Heart right ventricle (tissue), 16 donors: ENCODE results near the gene POU6F2. TPM values are rescaled to one million over a fixed set of nuclear protein-coding genes. Genes with fewer than 3 reads are reported as not detected.

ENCODE experiments used
- ATAC-seq, 8 donors: fragments of 200-7000 bp; cut with Tn5 transposase; one replicate each; pipeline ENCODE4 v1.9.1; 2020; ENCODE audit warnings: mild to moderate bottlenecking in 8 of 8, moderate library complexity in 8 of 8, moderate number of reproducible peaks in 1 of 8
- DNase-seq, 2 donors: peaks; one replicate each; pipeline ENCODE4 v3.0.0-alpha.2; 2020
- H3K27ac ChIP-seq, 10 donors: fragments of 200-600 bp; sonication (generic) in 2 of 10; one replicate each; pipeline versions ENCODE4 v1.5.0 to v1.8.0; 2020 to 2022; ENCODE audit warnings: mild to moderate bottlenecking in 3 of 10
- H3K27me3 ChIP-seq, 7 donors: fragments of 200-600 bp; one replicate each; pipeline ENCODE4 v1.8.0; 2021 to 2022; ENCODE audit warnings: mild to moderate bottlenecking in 2 of 7
- H3K36me3 ChIP-seq, 9 donors: fragments of 200-600 bp; sonication (generic) in 1 of 9; one replicate each; pipeline versions ENCODE4 v1.5.0 to v1.8.0; 2020 to 2022; ENCODE audit warnings: mild to moderate bottlenecking in 2 of 9
- H3K4me1 ChIP-seq, 9 donors: fragments of 200-600 bp; sonication (generic) in 1 of 9; one replicate each; pipeline versions ENCODE4 v1.5.0 to v1.8.0; 2020 to 2022; ENCODE audit warnings: mild to moderate bottlenecking in 4 of 9
- H3K4me3 ChIP-seq, 10 donors: fragments of 200-600 bp; sonication (generic) in 2 of 10; one replicate each; pipeline versions ENCODE4 v1.5.0 to v1.8.0; 2020 to 2022; ENCODE audit warnings: mild to moderate bottlenecking in 7 of 10, moderate library complexity in 2 of 10
- H3K9me3 ChIP-seq, 11 donors: fragments of 200-600 bp in 10 of 11; sonication (generic) in 2 of 11; one replicate each; pipeline versions ENCODE4 v1.5.0 to v1.8.0; 2013 to 2022; ENCODE audit warnings: mild to moderate bottlenecking in 2 of 11, control low read depth in 1 of 11, moderate library complexity in 1 of 11
- WGBS, 2 donors: extraction: QIAGEN DNeasy Blood & Tissue Kit; methylation state at CpG; one replicate each; pipeline ENCODE4 v1.1.7; 2013; ENCODE audit warnings: inconsistent platforms in 1 of 2; 5-methylcytosine and 5-hydroxymethylcytosine counted together
- intact Hi-C, 10 donors: fragments of 100-400 bp; cut with DNase I; formaldehyde crosslinking; loops; one replicate each; pipeline versions ENCODE4 v1.11.1 to v1.14.2; 2022
- polyA plus RNA-seq, 2 donors: library from polyadenylated mRNA; stranded (reverse); fragments of 200-250 nt; gene quantifications; one replicate each; pipeline ENCODE4 v1.2.3, GENCODE V29; 2013
- total RNA-seq, 10 donors: library from RNA; stranded (reverse); fragmentation: NEBNext Ultra II Directional in 3 of 10; extraction: Animal tissue kit (Norgen Biotek cat#: 25700) in 3 of 10; gene quantifications; one replicate each; pipeline versions ENCODE4 v1.2.1 to v1.2.4, GENCODE V29; 2021 to 2023
- TF ChIP-seq, protein P1 (sequence below), 9 donors: fragments of 200-600 bp; sonication (generic) in 2 of 9; IDR thresholded peaks; one replicate each; pipeline versions ENCODE4 v1.5.0 to v1.8.0; 2021 to 2022; ENCODE audit warnings: antibody characterized with exemption in 9 of 9, mild to moderate bottlenecking in 5 of 9, moderate library complexity in 1 of 9
- donor health status: Arrhythmogenic right ventricular cardiomyopathy.
- donor health status: ischemic (EF 13 %, LVEDD 7.1; RV severe dilation, severe dysfunction).
- donor health status: healthy with polysubstance abuse.
- donor health status: DM: no; HTN: yes; CAD: no.
- donor health status: DM: no; HTN: no; CAD: no.
- donor health status: ischemic (EF 25% LVEDD 6.9; RV normal size, moderate dysfunction).
- donor health status: ischemic (EF 25% LVEDD 5.7; RV mildly dilated, moderate dysfunction).
- donor health status: healthy.
- donor health status: DM: yes; HTN: yes; CAD: no.
- donor health status: Ischemic cardiomyopathy.
- donor health status: ischemic (EF 35%, LVEDD 5.7; RV mildly dilated, moderate dysfunction).
- donor health status: nonischemic (EF 11% LVEDD 7.7; RV severe dilation, severe dysfunction).
- donor health status: DM: yes; HTN: yes; CAD: no.
- donor health status: PGD.
- donor health status: ischemic (EF 29% LVEDD 5.4; RV normal size, mild dysfunction).
- donor health status: nonischemic (EF 23%, LVEDD 6.1; RV moderate dilation, normal function).

POU6F2 gene
- total and polyA plus RNA-seq, 12 donors = under 0.01 to 0.83 (median 0.34) TPM

DNA sequence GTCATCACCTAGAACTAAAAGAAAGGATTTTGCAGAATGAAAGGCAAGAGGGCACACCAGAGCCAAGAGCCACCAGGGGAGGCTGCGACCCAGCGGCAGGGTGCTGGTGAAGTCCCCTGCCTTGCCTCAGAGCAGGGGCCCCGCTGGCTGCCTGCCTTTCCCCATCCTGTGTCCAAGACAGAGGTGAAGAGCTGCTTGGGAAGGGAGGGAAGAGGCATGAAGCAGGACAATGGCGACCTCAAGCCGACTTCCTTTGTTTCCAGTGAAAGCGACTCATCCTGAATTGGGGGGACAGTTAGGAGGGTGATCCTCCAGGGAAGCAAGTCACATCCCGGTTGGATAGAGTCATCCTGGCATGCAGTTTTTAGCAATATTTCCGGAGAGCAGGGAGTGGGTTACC is 333.0 kb downstream of the POU6F2 start:
- Histone ChIP-seq H3K27ac (no peak overlapping the region), H3K4me3 (no peak overlapping the region), H3K9me3 (no peaks in the 10 kb centered on the region), H3K27me3 (peaks cover 0 to 29% (median 0%) of the 10 kb centered on the region in 7 donors), H3K36me3 (no peaks in the 10 kb centered on the region), H3K4me1 (no peaks in the 10 kb centered on the region)
- ATAC-seq (no peak), DNase-seq (no peak)
- whole genome bisulfite sequencing, 2 donors = 46 to 51% methylated on average over 8 of the region's 8 CpGs
- TF ChIP-seq, protein P1, sequence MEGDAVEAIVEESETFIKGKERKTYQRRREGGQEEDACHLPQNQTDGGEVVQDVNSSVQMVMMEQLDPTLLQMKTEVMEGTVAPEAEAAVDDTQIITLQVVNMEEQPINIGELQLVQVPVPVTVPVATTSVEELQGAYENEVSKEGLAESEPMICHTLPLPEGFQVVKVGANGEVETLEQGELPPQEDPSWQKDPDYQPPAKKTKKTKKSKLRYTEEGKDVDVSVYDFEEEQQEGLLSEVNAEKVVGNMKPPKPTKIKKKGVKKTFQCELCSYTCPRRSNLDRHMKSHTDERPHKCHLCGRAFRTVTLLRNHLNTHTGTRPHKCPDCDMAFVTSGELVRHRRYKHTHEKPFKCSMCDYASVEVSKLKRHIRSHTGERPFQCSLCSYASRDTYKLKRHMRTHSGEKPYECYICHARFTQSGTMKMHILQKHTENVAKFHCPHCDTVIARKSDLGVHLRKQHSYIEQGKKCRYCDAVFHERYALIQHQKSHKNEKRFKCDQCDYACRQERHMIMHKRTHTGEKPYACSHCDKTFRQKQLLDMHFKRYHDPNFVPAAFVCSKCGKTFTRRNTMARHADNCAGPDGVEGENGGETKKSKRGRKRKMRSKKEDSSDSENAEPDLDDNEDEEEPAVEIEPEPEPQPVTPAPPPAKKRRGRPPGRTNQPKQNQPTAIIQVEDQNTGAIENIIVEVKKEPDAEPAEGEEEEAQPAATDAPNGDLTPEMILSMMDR (IDR thresholded peaks at IDR 0.05) = no peak
- intact Hi-C loops = no loop called here

DNA sequence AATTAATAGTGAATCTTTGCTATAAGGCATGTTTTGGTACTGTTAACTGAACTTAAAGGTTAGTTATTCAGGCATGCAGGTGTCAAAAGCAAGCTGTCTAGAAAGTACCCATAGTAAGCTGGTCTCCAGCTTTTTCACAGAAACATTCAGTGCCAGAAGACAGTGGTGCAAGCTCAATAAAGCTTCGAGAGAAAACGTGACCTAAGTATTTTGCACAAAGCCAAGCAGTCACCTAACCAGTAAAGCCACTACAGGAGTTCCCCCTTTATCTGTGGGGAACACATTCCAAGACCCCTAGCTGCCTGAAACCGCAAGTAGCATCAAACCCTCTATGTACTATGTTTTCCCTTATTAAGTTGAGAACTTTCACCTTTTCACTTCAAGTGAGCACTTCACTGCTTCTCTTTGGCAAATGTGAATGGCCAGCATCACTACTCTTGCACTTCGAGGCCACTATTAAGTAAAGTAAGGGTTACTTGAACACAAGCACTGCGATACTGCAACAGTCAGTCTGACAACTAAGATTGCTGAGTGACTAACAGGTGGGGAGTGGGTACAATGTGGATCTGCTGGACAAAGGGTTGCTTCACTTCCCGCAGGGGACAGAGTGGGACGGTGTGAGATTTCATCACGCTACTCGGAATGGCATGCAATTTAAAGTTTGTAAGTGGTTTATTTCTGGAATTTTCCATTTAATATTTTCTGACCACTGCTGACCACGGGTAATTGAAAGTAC is 334.7 kb downstream of the POU6F2 start:
- Histone ChIP-seq H3K4me1 (no peaks in the 10 kb centered on the region), H3K4me3 (no peak overlapping the region), H3K9me3 (no peaks in the 10 kb centered on the region), H3K27me3 (peaks cover 0 to 29% (median 0%) of the 10 kb centered on the region in 7 donors), H3K27ac (no peak overlapping the region), H3K36me3 (no peaks in the 10 kb centered on the region)
- 71 to 72% methylated on average over 10 of the region's 10 CpGs for WGBS, 2 donors
- no peak for DNase-seq
- intact Hi-C loops = no loop called here
- TF ChIP-seq, protein P1 (IDR thresholded peaks at IDR 0.05) = no peak
- no peak for ATAC-seq

DNA sequence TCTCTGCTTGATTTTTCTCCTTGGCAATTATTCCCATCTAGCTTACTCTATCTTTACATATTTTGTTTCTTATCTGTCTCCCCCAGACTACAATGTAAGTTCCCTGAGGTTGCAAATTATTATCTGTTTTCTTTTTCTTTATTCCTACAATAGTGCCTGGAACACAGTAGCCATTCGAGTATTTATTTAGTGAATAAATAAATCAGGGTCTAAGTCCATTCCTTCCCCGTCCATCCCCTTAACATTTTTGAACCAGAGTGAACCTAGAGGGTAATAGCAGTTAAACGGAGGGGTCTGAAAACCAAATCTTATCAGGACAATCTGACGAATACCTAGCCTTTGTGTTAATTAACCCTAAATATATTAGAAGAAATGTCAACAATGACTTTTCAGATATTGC is 335.7 kb downstream of the POU6F2 start:
- ATAC-seq = no peak
- Histone ChIP-seq H3K4me1 (no peaks in the 10 kb centered on the region), H3K27ac (no peak overlapping the region), H3K4me3 (no peak overlapping the region), H3K27me3 (peaks cover 0 to 26% (median 0%) of the 10 kb centered on the region in 7 donors), H3K36me3 (no peaks in the 10 kb centered on the region), H3K9me3 (no peaks in the 10 kb centered on the region)
- TF ChIP-seq, protein P1 (IDR thresholded peaks at IDR 0.05) = no peak
- 62 to 64% methylated on average over 4 of the region's 4 CpGs for WGBS, 2 donors
- intact Hi-C loops = no loop called here
- no peak for DNase-seq

DNA sequence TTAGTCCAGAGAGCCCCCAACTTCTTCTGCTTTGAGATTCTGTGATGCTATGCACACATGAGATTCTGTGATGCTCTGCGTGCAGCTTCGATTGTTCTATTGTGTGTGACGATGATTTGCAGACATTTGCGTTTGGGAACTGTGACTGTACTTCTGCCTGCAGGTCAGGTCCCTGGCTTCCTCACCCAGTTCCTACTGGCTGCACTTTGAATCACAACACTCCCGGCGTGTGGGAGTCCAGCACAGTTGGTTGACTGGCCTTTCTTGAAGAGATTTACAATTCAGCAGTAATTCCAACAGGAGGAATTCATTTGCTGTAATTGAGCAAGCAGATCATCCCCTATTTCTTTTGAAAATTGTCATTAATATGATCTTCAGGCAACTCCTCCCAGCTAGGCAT is 336.3 kb downstream of the POU6F2 start:
- 53 to 57% methylated on average over 6 of the region's 6 CpGs for WGBS, 2 donors
- TF ChIP-seq, protein P1 (IDR thresholded peaks at IDR 0.05) = no peak
- Histone ChIP-seq H3K36me3 (no peaks in the 10 kb centered on the region), H3K4me1 (no peaks in the 10 kb centered on the region), H3K9me3 (no peaks in the 10 kb centered on the region), H3K27ac (no peak overlapping the region), H3K27me3 (peaks cover 0 to 26% (median 0%) of the 10 kb centered on the region in 7 donors), H3K4me3 (no peak overlapping the region)
- intact Hi-C loops = no loop called here
- DNase-seq (no peak), ATAC-seq (no peak)
